Natural killer cell (primary cell): ENCODE results near the gene EOGT. TPM values are rescaled to one million over a fixed set of nuclear protein-coding genes. Genes with fewer than 3 reads are reported as not detected.
A peak's percentile ranks its signal among the peaks of the same experiment; 100 is the strongest.

ENCODE experiments used
- ATAC-seq, 3 donors: fragments of 150-1000 bp in 2 of 3; fragments of 200-7000 bp in 1 of 3; cut with Tn5 transposase; 1 replicate in 1 of 3; 2 replicates in 2 of 3; pipeline ENCODE4 v1.10.0; 2021; ENCODE audit warnings: mild to moderate bottlenecking in 2 of 3, moderate library complexity in 2 of 3
- DNase-seq, 2 donors: peaks; one replicate each; pipeline versions ENCODE4 v3.0.0 to v3.0.0-alpha.2; 2013 to 2021; ENCODE audit warnings: mixed read lengths in 1 of 2
- H3K27ac ChIP-seq: one replicate; pipeline ENCODE4 v1.5.1; 2013; ENCODE audit warnings: mild to moderate bottlenecking, low read length
- H3K27me3 ChIP-seq: one replicate; pipeline ENCODE4 v1.6.1; 2013; ENCODE audit warnings: low read length; ENCODE audit not compliant: control insufficient read depth, insufficient read depth
- H3K36me3 ChIP-seq: one replicate; pipeline ENCODE4 v1.6.1; 2013; ENCODE audit warnings: low read length; ENCODE audit not compliant: control insufficient read depth, insufficient read depth
- H3K4me1 ChIP-seq: one replicate; pipeline ENCODE4 v1.6.1; 2013; ENCODE audit warnings: low read length; ENCODE audit not compliant: control insufficient read depth, insufficient read depth
- H3K4me3 ChIP-seq: one replicate; pipeline ENCODE4 v1.5.1; 2013; ENCODE audit warnings: low read length
- H3K9me3 ChIP-seq: one replicate; pipeline ENCODE4 v1.6.1; 2013; ENCODE audit warnings: low read length; ENCODE audit not compliant: control insufficient read depth, insufficient read depth
- H3K27ac Mint-ChIP-seq, 2 donors: one replicate each; pipeline ENCODE4 v1.8.0; 2022; ENCODE audit warnings: mild to moderate bottlenecking in 2 of 2, mixed read lengths in 2 of 2, moderate library complexity in 1 of 2
- H3K27me3 Mint-ChIP-seq, 2 donors: one replicate each; pipeline ENCODE4 v1.8.0; 2022; ENCODE audit warnings: low read depth in 2 of 2, mixed read lengths in 2 of 2
- H3K36me3 Mint-ChIP-seq: one replicate; pipeline ENCODE4 v1.8.0; 2022; ENCODE audit warnings: mixed read lengths
- H3K4me1 Mint-ChIP-seq, 2 donors: one replicate each; pipeline ENCODE4 v1.8.0; 2022; ENCODE audit warnings: mixed read lengths in 2 of 2
- H3K4me3 Mint-ChIP-seq: one replicate; pipeline ENCODE4 v1.8.0; 2022; ENCODE audit warnings: mild to moderate bottlenecking, moderate library complexity, mixed read lengths
- H3K9me3 Mint-ChIP-seq, 2 donors: one replicate each; pipeline ENCODE4 v1.8.0; 2022; ENCODE audit warnings: mixed read lengths in 2 of 2
- WGBS: methylation state at CpG from one replicate; pipeline ENCODE4 v1.1.7; 2013; ENCODE audit warnings: missing lambda C conversion rate; ENCODE audit not compliant: insufficient coverage; 5-methylcytosine and 5-hydroxymethylcytosine counted together
- intact Hi-C: fragments of 100-400 bp; cut with micrococcal nuclease; formaldehyde crosslinking; loops from one replicate; pipeline ENCODE4 v1.14.2; 2022
- total RNA-seq, 4 donors: library from RNA; stranded (reverse); fragments of 120-200 nt in 1 of 4; gene quantifications; one replicate each; pipeline versions ENCODE4 v1.2.3 to v1.2.4, GENCODE V29; 2013 to 2022
- TF ChIP-seq, protein P1 (sequence below): fragments of 200-600 bp; IDR thresholded peaks from one replicate; pipeline ENCODE4 v1.8.0; 2022; ENCODE audit warnings: antibody characterized with exemption

The EOGT gene
- total RNA-seq: 10 to 100 TPM in 2 of 3 donors, 1 to 10 TPM in 1; 8.4 to 11.6 (median 10.8) TPM
- total RNA-seq (2013): 13.3 TPM

DNA sequence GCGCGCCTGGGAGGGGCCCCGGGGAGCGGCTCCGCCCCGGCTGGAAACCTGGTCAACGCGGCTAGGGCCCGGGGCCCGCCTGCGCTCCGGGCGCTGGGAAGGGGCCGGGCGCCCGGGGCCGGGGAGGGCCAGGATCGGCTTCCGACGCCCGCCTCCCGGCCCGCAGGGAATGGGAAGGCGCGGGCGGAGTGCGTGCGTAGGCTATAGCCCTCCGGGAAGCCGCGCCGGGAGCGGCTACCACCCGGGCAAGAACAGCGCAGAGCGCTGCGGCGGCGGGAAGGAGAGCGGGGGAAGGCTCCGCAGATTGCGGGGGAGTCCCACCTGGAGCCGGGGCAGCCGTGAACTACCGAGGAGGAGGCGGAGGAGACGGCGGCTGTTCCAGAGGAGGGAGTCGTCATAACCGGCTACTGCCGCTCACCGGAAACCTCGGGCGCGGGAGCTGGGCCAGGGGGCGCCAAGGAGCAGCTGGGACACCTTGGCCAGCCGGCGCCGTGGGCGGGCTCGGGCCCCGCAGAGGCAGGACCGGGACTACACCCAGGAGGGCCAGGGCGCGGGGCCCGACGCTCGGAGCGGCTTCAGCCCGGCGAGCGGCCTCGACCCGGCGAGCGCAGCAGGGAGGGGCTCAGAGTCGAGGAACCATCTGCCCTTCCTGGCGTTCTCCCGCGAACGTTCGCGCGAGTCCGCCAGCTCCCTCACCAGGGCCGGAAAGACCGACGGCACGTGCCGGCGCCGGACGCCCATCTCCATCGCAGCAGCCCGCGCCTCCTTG is at the start of gene EOGT:
EOGT (minus strand) TSS at position 432 of the 769 bp plus-strand sequence. CDS start 3,838 bp downstream, outside the sequence.
- peak within 1 kb of the TSS; percentile 54 for H3K27ac ChIP-seq
- H3K27me3 ChIP-seq: no peaks in the 10 kb centered on the region
- H3K9me3 ChIP-seq: no peaks in the 10 kb centered on the region
- Mint-ChIP-seq H3K36me3 (peaks cover 6% of the 10 kb centered on the region), H3K27ac (peak within 1 kb of the TSS; percentile 57 to 82), H3K27me3 (no peaks in the 10 kb centered on the region), H3K4me1 (peaks cover 6 to 16% of the 10 kb centered on the region in 2 donors), H3K9me3 (no peaks in the 10 kb centered on the region), H3K4me3 (peak within 1 kb of the TSS; percentile 92)
- ATAC-seq: peak; percentile 82 to 87 (median 84)
- H3K4me3 ChIP-seq: peak within 1 kb of the TSS; percentile 89
- peaks cover 4% of the 10 kb centered on the region for H3K36me3 ChIP-seq
- WGBS: under 1% methylated on average over 96 of the region's 96 CpGs
- H3K4me1 ChIP-seq: peaks cover 7% of the 10 kb centered on the region
- TF ChIP-seq, protein P1, sequence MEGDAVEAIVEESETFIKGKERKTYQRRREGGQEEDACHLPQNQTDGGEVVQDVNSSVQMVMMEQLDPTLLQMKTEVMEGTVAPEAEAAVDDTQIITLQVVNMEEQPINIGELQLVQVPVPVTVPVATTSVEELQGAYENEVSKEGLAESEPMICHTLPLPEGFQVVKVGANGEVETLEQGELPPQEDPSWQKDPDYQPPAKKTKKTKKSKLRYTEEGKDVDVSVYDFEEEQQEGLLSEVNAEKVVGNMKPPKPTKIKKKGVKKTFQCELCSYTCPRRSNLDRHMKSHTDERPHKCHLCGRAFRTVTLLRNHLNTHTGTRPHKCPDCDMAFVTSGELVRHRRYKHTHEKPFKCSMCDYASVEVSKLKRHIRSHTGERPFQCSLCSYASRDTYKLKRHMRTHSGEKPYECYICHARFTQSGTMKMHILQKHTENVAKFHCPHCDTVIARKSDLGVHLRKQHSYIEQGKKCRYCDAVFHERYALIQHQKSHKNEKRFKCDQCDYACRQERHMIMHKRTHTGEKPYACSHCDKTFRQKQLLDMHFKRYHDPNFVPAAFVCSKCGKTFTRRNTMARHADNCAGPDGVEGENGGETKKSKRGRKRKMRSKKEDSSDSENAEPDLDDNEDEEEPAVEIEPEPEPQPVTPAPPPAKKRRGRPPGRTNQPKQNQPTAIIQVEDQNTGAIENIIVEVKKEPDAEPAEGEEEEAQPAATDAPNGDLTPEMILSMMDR: peak; percentile 43
- peak; percentile 70 to 86 for DNase-seq
- intact Hi-C loops: no loop called here

DNA sequence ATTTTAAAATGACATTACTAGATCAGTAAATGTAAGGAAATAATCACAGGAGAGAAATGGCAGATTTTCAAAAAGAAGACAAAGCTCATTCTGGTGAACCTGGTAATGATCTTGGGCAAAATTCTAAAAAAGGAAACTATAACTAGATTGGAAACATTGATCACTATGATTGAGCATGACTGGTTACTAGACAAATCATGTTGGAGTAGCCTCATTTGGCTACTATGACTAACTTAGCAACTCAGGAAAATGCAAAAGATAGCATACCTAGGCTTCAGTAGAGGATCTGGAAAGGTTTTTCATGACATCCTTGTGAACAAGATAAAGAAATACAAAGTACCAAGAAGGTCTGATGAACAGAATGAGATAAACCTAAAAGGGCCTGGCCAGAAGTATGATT is 46.2 kb upstream of the EOGT start:
- DNase-seq (no peak), ATAC-seq (no peak)
- H3K4me3 Mint-ChIP-seq: no peak overlapping the region
- H3K9me3 Mint-ChIP-seq: no peaks in the 10 kb centered on the region
- TF ChIP-seq, protein P1: no peak
- Histone ChIP-seq H3K27me3 (no peaks in the 10 kb centered on the region), H3K4me3 (no peak overlapping the region), H3K27ac (peak overlapping the region; percentile 87), H3K9me3 (no peaks in the 10 kb centered on the region), H3K36me3 (peaks cover 54% of the 10 kb centered on the region), H3K4me1 (peaks cover 16% of the 10 kb centered on the region)
- intact Hi-C loops: no loop called here
- H3K27ac Mint-ChIP-seq: peak overlapping the region; percentile 90
- H3K27me3 Mint-ChIP-seq: no peaks in the 10 kb centered on the region
- peaks cover 33% of the 10 kb centered on the region for H3K36me3 Mint-ChIP-seq
- H3K4me1 Mint-ChIP-seq: peaks cover 28 to 29% of the 10 kb centered on the region in 2 donors

DNA sequence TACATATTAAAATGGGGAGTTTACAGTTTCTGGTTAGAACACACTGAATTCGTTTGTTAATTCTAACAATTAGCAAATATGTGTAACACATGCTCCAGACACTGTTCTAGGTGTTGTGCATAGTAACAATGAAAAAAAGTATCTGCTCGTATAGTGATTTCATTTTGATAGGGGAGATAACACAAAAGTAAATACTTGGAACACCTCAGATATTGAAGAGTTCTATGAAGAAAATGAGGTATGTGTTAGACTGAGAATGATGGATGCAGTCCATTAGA is 45.4 kb upstream of the EOGT start:
- peak overlapping the region; percentile 90 for H3K27ac Mint-ChIP-seq
- DNase-seq (no peak), ATAC-seq (peak; percentile 43 to 57 (median 55))
- H3K4me1 Mint-ChIP-seq: peaks cover 22 to 24% of the 10 kb centered on the region in 2 donors
- TF ChIP-seq, protein P1: no peak
- Histone ChIP-seq H3K36me3 (peaks cover 57% of the 10 kb centered on the region), H3K27ac (peak overlapping the region; percentile 87), H3K4me1 (peaks cover 16% of the 10 kb centered on the region), H3K9me3 (no peaks in the 10 kb centered on the region), H3K27me3 (no peaks in the 10 kb centered on the region), H3K4me3 (no peak overlapping the region)
- intact Hi-C loops: no loop called here
- no peaks in the 10 kb centered on the region for H3K27me3 Mint-ChIP-seq
- 46% methylated on average over 2 of the region's 2 CpGs for WGBS
- H3K9me3 Mint-ChIP-seq: no peaks in the 10 kb centered on the region
- H3K4me3 Mint-ChIP-seq: peak overlapping the region; percentile 11
- H3K36me3 Mint-ChIP-seq: peaks cover 33% of the 10 kb centered on the region
